A673 (cell line): Measurements from ENCODE around the gene EVX2.

ENCODE experiments used
- CTCF ChIP-seq: fragments of 300-800, 200-600 bp; sonication (generic); conservative IDR thresholded peaks from 2 replicates; pipeline ENCODE4 v1.5.1; 2017; ENCODE audit warnings: low read depth, mild to moderate bottlenecking, antibody characterized with exemption, low read length, moderate library complexity, mixed read lengths
- EZH2 ChIP-seq: fragments of 200-600 bp; sonication (generic); IDR thresholded peaks from 2 replicates; pipeline ENCODE4 v1.6.1; 2017; ENCODE audit warnings: borderline replicate concordance, low read depth, mild to moderate bottlenecking, mixed read lengths, antibody characterized with exemption, low read length; ENCODE audit not compliant: poor library complexity, severe bottlenecking

DNA sequence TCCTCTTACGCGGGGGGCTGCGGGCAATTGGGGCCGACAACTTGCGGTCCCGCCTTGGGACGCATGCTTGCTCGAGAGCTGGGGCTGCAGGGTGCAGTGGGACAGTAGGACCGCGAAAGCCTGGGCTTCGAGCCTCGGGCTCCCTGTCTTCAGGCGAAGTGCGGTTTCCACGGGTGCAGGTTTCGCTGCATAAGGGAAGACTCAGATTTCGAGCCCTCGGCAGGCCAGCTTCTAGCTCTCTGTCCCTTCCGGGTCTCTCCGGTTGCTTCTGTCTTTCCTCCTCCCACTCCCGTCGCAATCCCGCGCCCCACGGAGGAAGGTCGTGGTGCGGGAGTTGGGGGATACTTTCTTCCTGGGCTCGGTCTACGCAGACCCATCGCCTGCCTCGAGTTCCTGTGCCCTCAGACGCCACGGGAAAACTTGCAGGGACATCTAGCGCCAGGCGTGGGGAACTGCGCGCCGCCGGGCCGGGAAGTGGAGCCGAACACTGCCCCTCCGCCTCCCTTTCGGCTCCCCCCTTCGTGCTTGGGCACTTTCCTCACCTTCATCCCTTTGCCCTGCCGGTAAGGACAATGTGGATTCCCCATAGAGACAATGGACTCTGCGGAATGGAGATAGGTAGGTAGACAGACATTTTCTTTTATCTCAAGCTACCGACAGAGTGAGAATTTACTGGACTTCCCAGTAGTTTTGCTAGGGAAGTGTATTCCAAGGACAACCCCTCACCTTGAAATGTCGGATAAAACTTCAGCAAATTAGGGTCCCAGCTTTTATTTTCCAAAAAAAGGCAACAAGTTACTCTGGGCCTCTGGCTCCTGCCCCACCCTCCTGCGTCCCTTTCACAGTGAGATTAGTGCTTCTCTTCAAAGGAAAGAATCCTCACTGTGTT is 4.5 kb upstream of the EVX2 start:
- TF ChIP-seq EZH2 (no peak), CTCF (peak; percentile 92)
